Stimulated activated naive CD8-positive, alpha-beta T cell treated with anti-CD3 and anti-CD28 coated beads, Interleukin-15, Interleukin-2, amounts not matched to agents 100 ng/mL and 50 ng/mL, for 24 hours (primary cell): ENCODE results near the gene PCSK6.
A peak's percentile ranks its signal among the peaks of the same experiment; 100 is the strongest.
"Not testable (repeated sequence)": the region's sequence is repeated elsewhere in the genome, so short reads cannot be mapped to it uniquely, and the experiment has no call there.

Experiments used
- H3K27ac Mint-ChIP-seq: one replicate; pipeline ENCODE4 v1.8.0; 2021; ENCODE audit warnings: mild to moderate bottlenecking, mixed read lengths
- H3K27me3 Mint-ChIP-seq: one replicate; pipeline ENCODE4 v1.8.0; 2021; ENCODE audit warnings: mixed read lengths
- H3K36me3 Mint-ChIP-seq: one replicate; pipeline ENCODE4 v1.8.0; 2021; ENCODE audit warnings: low read depth, mixed read lengths
- H3K4me1 Mint-ChIP-seq: one replicate; pipeline ENCODE4 v1.8.0; 2021; ENCODE audit warnings: low read depth, mixed read lengths
- H3K4me3 Mint-ChIP-seq: one replicate; pipeline ENCODE4 v1.8.0; 2021; ENCODE audit warnings: mild to moderate bottlenecking, mixed read lengths
- H3K9me3 Mint-ChIP-seq: one replicate; pipeline ENCODE4 v1.8.0; 2021; ENCODE audit warnings: mixed read lengths

Gene PCSK6

DNA sequence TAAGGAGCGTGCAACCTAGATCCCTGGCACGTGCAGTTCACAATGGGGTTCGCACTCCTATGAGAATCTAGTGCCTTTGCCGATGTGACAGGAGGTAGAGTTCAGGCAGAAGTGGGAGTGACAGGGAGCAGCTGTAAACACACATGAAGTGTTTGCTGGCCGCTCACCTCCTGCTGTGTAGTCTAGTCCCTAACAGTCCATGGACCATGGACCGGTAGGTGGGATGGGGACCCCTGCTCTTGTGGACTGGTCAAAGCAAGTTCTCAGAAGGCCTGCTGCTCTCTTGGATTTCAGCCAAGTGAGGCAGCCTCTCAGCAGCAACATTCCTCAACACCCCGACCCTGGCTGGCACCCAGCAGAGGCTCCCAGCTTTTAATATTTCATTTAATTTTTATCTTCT, 136.3 kb downstream of the PCSK6 start:
- Mint-ChIP-seq H3K27me3 (peaks cover 12% of the 10 kb centered on the region), H3K4me3 (no peak overlapping the region), H3K9me3 (no peaks in the 10 kb centered on the region), H3K36me3 (no peaks in the 10 kb centered on the region), H3K27ac (no peak overlapping the region), H3K4me1 (no peaks in the 10 kb centered on the region)

DNA sequence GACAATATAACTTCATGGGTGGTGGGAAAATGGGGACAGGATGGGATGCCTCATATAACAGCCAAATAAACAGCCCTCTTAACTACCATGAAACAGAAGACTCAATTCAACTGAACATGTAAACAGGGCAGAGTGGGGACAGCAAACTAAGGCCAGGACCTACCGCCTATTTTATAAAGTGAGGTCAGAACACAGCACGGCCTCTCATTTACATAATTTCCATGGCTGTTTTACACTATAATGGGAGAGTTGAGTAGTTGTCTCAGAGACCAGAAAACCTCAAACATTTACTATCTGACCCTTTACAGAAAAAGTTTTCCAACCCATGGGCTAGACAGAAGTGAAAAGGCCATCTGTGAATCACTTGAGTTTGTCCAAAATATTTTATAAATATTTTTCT, 137.8 kb downstream of the PCSK6 start:
- Mint-ChIP-seq H3K4me1 (no peaks in the 10 kb centered on the region), H3K27me3 (peaks cover 18% of the 10 kb centered on the region), H3K27ac (no peak overlapping the region), H3K9me3 (no peaks in the 10 kb centered on the region), H3K4me3 (no peak overlapping the region), H3K36me3 (no peaks in the 10 kb centered on the region)

DNA sequence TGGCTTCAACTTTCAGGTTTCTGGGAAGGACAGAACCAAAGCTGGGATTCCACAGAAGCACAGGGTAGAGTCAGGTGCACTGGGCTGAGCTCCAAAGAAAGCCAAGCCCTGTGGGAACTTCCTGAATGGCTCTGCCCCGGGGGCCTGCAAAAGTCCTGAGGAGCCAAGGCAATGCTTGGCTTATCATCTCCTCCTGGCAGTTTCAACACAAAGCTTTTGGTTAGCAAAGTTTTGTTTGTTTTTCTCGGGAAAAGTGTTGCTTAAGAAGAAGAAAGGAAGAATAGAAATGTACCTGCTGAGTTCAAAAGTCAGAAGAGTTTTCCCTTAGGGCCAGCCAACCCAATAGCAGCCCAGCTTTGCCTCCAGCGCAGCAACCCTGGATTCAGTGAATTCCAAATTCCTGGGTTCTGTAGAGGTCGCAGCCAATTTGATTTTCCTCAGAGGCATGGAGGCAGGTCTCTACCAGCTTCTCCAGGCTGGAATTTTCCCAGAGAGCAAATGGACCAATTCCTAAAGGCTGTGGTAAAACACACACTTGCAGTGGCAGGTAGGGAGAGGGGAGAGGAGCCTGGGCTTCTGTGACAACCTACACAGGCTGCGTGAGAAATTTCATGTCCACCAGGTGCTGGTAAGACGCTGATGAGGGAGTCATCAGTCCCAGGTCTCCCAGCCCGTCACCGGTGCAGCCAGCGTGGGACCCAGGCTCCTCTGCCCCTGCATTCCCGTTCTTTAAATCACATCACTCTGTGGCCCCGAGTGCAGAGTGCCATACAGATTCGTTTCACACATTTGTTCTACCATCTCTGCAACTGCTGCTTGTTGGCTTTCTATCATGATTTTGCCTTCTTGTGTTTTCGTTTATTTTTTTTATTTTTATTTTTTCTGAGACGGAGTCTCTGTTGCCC, 140.2 kb downstream of the PCSK6 start:
- no peak overlapping the region for H3K4me3 Mint-ChIP-seq
- no peaks in the 10 kb centered on the region for H3K36me3 Mint-ChIP-seq
- peaks cover 31% of the 10 kb centered on the region for H3K27me3 Mint-ChIP-seq
- no peaks in the 10 kb centered on the region for H3K9me3 Mint-ChIP-seq
- no peaks in the 10 kb centered on the region for H3K4me1 Mint-ChIP-seq
- H3K27ac Mint-ChIP-seq = no peak overlapping the region

DNA sequence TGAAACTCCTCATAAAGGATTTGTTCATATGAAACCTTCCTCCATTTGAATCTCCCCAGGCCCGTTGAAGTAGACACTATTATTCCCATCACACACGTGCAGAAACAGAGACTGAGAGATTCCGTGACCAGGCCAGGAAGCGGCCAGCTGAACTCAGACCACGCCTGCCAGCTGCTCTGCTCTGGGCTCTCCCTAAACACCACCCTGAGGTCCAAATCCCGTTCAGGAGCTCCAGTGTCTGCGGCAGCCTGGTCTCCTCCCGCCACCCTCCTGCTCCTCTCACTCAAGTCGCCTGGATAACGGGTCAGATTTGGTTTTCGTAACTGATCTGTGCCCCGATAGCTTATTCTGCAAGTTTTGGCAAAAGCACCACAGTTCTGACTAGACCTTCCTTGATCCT, 140.9 kb downstream of the PCSK6 start:
- Mint-ChIP-seq H3K4me3 (no peak overlapping the region), H3K36me3 (no peaks in the 10 kb centered on the region), H3K27ac (no peak overlapping the region), H3K9me3 (no peaks in the 10 kb centered on the region), H3K4me1 (no peaks in the 10 kb centered on the region), H3K27me3 (peaks cover 30% of the 10 kb centered on the region)

DNA sequence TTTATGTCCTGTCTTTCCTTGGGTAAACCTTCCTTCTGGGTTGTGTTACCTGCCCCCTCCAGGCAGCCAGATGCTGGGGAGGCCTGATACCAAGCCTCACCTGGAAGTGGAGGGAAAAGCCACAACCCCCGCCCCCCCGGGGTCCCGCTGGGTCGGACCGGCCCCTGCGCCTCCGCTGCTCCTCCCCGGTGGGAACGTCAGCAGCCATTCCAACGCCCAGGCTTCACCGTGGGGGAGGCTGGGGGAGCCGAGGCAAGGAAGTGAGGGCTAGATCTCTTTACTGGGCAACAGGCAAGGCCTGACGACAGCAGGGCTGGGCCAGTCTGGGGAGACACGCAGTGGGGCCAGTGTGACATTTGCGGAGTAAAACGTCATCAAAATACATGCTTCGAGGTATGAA, 141.5 kb downstream of the PCSK6 start:
- Mint-ChIP-seq H3K27me3 (peaks cover 34% of the 10 kb centered on the region), H3K36me3 (no peaks in the 10 kb centered on the region), H3K27ac (no peak overlapping the region), H3K9me3 (no peaks in the 10 kb centered on the region), H3K4me1 (no peaks in the 10 kb centered on the region), H3K4me3 (no peak overlapping the region)

DNA sequence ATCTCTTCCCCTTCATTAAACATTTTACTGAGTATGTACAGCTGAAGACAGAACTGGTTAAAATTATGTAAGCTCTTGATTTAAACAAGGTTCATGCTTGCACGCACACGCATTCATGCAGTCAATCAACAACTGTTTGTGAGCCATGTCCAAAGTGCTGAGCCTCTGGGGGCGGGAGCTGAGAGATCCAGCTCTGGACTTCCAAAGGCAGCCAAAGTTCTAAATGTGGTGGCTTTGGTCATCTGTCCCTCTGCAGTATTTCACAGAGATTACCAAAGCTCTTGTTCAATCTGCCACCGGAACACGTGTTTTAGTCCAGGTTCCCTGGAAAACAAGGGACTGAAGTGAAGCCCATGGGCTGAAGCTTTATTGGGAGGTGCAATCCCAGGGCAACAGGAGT, 142.1 kb downstream of the PCSK6 start:
- no peak overlapping the region for H3K4me3 Mint-ChIP-seq
- H3K36me3 Mint-ChIP-seq = no peaks in the 10 kb centered on the region
- no peaks in the 10 kb centered on the region for H3K4me1 Mint-ChIP-seq
- H3K27me3 Mint-ChIP-seq = peaks cover 34% of the 10 kb centered on the region
- no peaks in the 10 kb centered on the region for H3K9me3 Mint-ChIP-seq
- H3K27ac Mint-ChIP-seq = no peak overlapping the region

DNA sequence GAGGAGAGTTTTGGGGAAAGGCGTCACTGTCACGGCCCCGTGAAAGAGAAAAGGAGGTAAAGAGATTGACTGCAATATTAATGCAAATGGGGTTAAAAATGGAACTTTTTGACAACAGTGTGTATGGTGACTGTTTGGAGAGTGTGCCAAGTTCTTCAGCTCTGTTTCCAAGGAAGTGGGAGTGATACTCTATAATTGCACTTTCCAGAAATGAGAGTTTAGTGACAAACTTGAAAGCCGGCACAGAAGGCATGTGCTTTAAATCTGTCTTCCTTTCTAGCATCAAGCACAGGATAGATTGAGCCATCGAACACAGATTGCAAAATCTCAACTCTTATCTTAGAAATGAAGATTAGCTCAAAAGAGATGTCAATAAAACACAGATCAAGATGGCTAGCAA, 142.6 kb downstream of the PCSK6 start:
- Mint-ChIP-seq H3K27me3 (peaks cover 37% of the 10 kb centered on the region), H3K4me3 (no peak overlapping the region), H3K36me3 (no peaks in the 10 kb centered on the region), H3K4me1 (no peaks in the 10 kb centered on the region), H3K27ac (no peak overlapping the region), H3K9me3 (no peaks in the 10 kb centered on the region)

DNA sequence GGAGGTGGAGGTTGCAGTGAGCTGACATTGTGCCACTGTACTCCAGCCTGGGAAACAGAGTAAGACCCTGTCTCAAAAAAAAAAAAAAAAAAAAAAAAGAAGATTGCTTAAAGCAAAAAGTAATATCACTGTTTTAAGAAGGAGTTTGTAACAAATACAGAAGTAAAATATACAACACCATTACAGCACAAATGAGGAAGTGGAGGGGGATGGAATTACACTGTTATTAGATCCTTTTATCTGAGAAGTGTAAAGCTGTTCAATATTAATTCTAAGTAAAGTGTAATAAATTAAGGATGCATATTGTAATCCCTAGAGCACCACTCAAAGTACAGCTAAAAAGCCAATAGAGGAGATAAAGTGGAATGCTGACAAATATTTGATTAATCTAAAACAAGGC, 147.5 kb downstream of the PCSK6 start:
- Mint-ChIP-seq H3K36me3 (no peaks in the 10 kb centered on the region), H3K27ac (no peak overlapping the region), H3K27me3 (peaks cover 50% of the 10 kb centered on the region), H3K4me3 (no peak overlapping the region), H3K4me1 (no peaks in the 10 kb centered on the region), H3K9me3 (no peaks in the 10 kb centered on the region)

DNA sequence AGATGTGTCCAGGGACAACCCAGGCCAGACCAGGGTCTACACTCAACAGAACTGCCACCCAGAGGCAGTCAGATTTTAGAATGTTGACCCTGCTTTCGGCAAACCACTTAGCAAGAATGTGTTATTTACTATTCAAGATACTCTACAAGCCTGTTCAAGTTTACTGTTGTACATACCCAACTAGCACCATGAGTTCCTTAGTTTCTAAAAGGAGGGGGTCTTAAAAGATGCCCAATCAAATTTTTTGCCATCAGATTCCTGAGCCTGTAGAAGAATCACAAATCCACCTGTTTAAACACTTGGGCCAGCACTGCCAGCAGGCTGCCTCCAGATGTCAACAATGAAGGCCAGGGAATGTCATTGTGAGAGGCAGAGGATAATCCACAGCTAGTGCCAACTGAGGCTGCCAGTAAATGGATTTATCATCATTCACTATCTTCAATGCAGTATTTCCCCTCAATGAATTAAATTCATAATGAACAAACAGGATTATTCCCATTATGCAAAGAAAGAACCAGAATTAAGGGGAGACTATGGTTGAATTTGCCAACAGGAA, 150.9 kb downstream of the PCSK6 start:
- no peak overlapping the region for H3K27ac Mint-ChIP-seq
- no peak overlapping the region for H3K4me3 Mint-ChIP-seq
- H3K36me3 Mint-ChIP-seq = no peaks in the 10 kb centered on the region
- H3K9me3 Mint-ChIP-seq = peaks cover 5% of the 10 kb centered on the region
- H3K27me3 Mint-ChIP-seq = peaks cover 31% of the 10 kb centered on the region
- H3K4me1 Mint-ChIP-seq = peaks cover 6% of the 10 kb centered on the region

DNA sequence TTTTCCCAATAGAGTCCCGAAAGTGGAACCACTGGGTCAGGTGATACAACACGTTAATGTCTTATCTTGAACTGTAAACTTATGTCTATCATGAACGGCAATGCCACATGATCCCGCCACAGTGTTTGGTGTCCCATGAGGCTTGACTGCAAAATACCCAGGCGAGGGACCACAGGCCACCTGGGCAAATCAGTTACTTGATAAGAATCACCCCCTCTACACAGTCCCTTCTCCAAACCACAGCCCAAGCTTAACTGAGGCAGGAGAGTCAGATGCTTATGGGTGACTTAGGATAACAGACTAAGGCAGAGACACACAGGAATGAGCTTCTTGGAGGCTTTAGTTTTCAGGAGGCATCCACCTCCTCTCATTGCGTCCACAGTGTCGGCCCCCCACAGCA, 151.5 kb downstream of the PCSK6 start:
- Mint-ChIP-seq H3K36me3 (no peaks in the 10 kb centered on the region), H3K9me3 (peaks cover 5% of the 10 kb centered on the region), H3K27me3 (peaks cover 27% of the 10 kb centered on the region), H3K27ac (no peak overlapping the region), H3K4me1 (peaks cover 11% of the 10 kb centered on the region), H3K4me3 (no peak overlapping the region)

DNA sequence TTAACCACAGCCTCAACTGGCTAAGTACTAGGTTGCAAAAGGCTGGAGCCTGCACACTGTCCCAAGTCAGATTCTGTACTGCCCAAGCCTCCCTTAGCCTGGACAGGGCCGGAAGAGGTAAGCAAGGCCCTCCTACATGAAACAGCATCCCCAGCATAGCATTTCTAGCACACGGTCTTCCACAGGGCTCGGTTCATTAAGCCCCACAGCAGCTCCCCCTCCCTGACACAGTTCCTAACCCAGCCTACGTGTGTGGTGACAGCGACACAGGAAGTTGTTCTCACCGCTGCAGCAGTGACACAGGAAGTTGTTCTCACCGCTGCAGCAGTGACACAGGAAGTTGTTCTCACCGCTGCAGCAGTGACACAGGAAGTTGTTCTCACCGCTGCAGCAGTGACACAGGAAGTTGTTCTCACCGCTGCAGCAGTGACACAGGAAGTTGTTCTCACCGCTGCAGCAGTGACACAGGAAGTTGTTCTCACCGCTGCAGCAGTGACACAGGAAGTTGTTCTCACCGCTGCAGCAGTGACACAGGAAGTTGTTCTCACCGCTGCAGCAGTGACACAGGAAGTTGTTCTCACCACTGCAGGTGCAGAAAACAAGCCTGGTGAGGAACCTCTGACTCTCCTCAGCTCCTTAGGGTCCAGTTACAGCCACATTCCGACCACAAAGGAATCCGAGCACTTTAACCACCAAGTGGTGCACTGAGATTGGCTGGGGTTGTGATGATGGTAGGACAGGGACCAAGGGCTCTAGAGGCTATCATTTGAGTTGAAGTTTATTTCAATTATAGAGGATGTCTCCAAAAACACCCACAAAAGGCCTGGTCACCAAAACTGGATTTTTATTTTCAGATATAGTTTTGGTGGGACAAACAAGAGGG, 155.4 kb downstream of the PCSK6 start:
- H3K4me1 Mint-ChIP-seq = peaks cover 11% of the 10 kb centered on the region
- H3K36me3 Mint-ChIP-seq, H3K9me3 Mint-ChIP-seq: not testable (repeated sequence)
- peaks cover 11% of the 10 kb centered on the region for H3K27me3 Mint-ChIP-seq
- H3K4me3 Mint-ChIP-seq = peak overlapping the region; percentile 75
- H3K27ac Mint-ChIP-seq = peak overlapping the region; percentile 91

DNA sequence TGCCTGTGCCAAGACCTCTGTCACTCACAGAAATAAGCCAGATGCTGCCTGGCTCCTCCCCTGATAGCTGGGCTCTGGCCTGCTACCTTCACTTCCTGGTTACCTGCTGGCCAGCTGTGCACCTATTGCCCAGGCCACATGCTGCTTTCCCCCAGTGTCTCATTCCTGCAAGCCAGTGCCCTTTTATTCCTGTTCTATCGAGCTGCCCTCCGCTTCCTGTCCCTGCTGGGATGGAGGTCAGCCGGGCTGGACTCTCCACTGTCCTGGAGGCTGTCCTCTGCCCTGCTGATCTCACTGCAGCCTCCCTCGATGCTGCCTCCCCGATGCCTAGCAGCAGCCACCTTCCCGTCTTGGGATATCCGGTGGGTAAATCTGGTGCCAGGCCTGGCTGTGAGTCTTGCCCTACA, 157.4 kb downstream of the PCSK6 start:
- H3K27ac Mint-ChIP-seq = no peak overlapping the region
- peaks cover 7% of the 10 kb centered on the region for H3K27me3 Mint-ChIP-seq
- H3K36me3 Mint-ChIP-seq = no peaks in the 10 kb centered on the region
- H3K4me3 Mint-ChIP-seq = no peak overlapping the region
- H3K4me1 Mint-ChIP-seq = peaks cover 11% of the 10 kb centered on the region
- peaks cover 5% of the 10 kb centered on the region for H3K9me3 Mint-ChIP-seq

DNA sequence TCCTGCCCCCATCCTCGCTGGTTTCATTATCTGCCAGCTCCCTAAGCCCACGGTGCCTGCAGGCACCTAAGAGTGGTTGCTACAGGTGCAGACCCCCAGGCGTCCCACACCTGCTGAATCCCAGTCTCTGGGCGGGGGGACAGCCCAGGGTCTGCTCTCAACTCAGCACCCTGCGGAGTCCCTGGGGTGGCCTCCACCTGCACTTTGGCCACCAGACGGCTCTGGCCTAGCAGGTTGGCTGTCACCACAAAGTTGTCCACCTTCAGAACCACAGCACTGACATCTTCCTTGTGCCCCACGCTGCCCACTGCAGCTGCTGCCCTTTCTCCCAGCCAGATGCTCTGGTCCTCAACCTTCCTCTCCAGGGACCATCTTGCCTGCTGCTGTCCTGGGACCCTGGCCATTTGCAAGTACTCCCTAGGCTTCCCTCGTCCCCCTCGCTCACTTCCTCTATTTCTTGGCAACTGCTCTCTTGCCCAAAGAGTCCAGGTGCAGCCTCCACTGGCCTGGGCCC, 159.6 kb downstream of the PCSK6 start:
- Mint-ChIP-seq H3K4me1 (peaks cover 11% of the 10 kb centered on the region), H3K27me3 (peaks cover 11% of the 10 kb centered on the region), H3K9me3 (no peaks in the 10 kb centered on the region), H3K27ac (no peak overlapping the region), H3K36me3 (no peaks in the 10 kb centered on the region), H3K4me3 (no peak overlapping the region)

DNA sequence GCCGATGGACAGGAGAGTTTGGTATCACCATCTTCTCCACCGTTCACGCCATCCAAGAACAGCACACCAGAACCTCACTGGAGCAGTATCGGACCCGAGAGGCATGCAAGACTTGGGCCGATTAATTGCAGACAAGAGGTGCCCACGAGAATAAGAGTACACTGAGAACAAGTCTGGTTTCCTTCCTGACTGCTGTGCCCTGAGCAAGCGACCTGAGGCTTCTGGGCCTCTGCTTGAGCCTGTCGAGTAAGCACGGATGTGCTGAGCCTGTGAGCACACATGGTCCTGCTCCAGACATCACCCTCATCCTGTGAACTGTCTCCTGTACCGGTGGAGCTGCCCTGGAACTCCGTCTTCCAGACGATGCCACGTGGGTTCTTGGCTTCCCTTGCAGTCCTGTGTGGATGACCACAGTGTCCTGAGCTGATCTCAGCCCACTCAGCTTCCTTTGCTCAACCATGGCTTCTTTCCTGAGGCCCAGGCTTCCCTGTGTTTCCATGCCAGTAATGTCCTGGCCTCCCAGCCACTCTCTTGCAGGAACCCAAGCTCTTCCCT, 160.1 kb downstream of the PCSK6 start:
- Mint-ChIP-seq H3K27ac (no peak overlapping the region), H3K27me3 (peaks cover 11% of the 10 kb centered on the region), H3K9me3 (no peaks in the 10 kb centered on the region), H3K4me3 (no peak overlapping the region), H3K4me1 (peaks cover 5% of the 10 kb centered on the region), H3K36me3 (no peaks in the 10 kb centered on the region)

DNA sequence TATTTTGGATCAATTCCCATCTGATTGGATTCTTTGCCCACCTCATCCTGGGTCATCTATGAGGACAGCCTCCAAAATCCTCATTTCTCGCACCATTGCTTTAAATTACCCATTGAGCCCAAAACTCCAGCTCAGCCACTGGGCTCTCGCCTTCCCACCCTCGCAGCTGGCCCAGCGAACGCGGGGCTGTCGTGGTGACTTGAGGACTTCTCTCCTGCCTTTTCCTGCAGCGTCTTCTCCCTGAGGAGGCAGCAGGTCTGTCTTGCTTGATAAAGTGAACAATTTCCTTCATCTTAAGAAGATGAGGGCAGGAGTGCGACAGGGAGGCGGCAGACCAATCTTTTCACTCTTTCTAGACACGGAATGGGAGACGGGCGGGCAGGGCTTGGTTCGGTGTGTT, 161.5 kb downstream of the PCSK6 start:
- no peaks in the 10 kb centered on the region for H3K4me1 Mint-ChIP-seq
- no peak overlapping the region for H3K4me3 Mint-ChIP-seq
- H3K27ac Mint-ChIP-seq = no peak overlapping the region
- no peaks in the 10 kb centered on the region for H3K36me3 Mint-ChIP-seq
- H3K9me3 Mint-ChIP-seq = no peaks in the 10 kb centered on the region
- peaks cover 11% of the 10 kb centered on the region for H3K27me3 Mint-ChIP-seq
